ENCODE measurements around the gene TRIM51G. TPM values are rescaled to one million over a fixed set of nuclear protein-coding genes. Genes with fewer than 3 reads are reported as not detected.
"Not testable (repeated sequence)": the region's sequence is repeated elsewhere in the genome, so short reads cannot be mapped to it uniquely, and the experiment has no call there.

Gene TRIM51G, protein sequence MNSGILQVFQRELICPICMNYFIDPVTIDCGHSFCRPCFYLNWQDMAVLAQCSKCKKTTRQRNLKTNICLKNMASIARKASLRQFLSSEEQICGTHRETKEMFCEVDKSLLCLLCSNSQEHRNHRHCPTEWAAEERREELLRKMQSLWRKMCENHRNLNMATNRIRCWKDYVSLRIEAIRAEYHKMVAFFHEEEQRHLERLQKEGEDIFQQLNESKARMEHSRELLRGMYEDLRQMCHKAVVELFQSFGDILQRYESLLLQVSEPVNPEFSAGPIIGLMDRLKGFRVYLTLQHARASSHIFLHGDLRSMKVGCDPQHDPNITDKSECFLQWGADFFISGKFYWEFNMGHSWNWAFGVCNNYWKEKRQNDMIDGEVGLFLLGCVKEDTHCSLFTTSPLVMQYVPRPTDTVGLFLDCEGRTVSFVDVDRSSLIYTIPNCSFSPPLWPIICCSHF
- total RNA-seq (ENCODE audit: unreplicated experiment) = not detected
- long read RNA-seq = 0 reads

DNA sequence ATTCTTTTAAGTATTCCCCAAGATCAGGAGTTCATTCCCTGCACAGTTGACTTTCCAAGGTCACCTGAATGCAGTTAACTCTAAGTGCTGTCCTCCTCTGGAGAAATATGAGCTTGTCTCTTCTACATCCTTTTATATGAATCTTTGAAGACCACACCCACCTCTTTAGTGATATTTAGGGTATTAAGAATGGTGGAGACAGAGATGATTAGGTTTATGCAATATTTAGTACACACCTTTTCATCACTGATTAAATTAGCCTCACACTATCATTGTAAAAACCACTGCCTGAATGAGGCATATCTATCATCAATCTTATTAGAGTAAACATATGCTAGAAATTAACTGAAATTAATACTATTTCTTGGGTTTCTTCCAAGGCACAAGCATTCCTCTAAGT lies at the start of gene TRIM51G:
TSS of gene TRIM51G (minus strand) at position 101 of the 400 bp plus-strand sequence. CDS start 2,190 bp downstream, outside the sequence.
- not testable (repeated sequence) for H3K27me3 Mint-ChIP-seq (ENCODE audit: unreplicated experiment); H3K27ac Mint-ChIP-seq (ENCODE audit: unreplicated experiment); H3K9me3 Mint-ChIP-seq (ENCODE audit: unreplicated experiment); H3K36me3 Mint-ChIP-seq (ENCODE audit: unreplicated experiment); H3K4me1 Mint-ChIP-seq (ENCODE audit: low read depth, unreplicated experiment); H3K4me3 Mint-ChIP-seq (ENCODE audit: unreplicated experiment); DNase-seq

DNA sequence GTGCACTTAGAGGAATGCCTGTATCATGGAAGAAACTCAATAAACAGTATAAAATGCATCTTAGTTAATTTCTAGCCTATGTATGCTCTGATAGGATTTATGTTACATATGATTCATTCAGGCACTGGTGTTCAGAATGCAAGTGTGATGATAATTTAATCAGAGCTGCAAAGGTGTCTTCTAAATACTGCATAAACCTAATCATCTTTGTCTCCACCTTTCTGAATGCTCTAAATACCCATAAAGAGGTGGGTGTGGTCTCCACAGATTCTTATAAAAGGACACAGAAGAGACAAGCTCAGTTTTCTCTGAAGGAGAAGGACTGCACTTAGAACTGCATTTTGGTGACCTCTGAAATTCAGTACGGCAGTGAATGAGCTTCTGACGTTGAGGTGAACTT lies 44.8 kb upstream of the TRIM51G start, which contains the start of gene TRIM49B:
TSS of gene TRIM49B (plus strand) at position 301 of the 400 bp plus-strand sequence. CDS start 2,777 bp downstream, outside the sequence.
- H3K27me3 Mint-ChIP-seq (ENCODE audit: unreplicated experiment); H3K4me1 Mint-ChIP-seq (ENCODE audit: low read depth, unreplicated experiment); H3K9me3 Mint-ChIP-seq (ENCODE audit: unreplicated experiment); H3K27ac Mint-ChIP-seq (ENCODE audit: unreplicated experiment); DNase-seq; H3K4me3 Mint-ChIP-seq (ENCODE audit: unreplicated experiment); H3K36me3 Mint-ChIP-seq (ENCODE audit: unreplicated experiment): not testable (repeated sequence)

DNA sequence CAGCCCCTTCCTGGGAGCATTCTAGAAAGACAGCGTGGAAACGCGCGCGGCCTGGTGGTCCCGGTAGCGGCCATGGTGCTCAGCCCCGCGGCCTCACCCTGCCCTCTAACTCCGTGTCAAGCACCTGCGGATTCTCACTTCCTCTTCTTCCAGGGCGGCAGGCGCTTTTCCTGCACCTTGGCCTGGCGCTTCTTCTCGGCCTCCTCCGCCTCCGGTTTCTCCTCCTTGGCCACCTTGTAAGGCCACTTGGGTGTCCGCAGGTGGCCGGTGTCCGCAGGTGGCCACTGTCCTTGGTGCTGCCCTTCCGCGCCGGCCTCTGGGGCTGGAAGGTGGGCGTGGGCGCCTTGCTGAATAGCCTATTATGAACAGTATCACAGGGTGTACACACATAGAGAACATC lies 15.1 kb downstream of the TRIM51G start:
- H3K27ac Mint-ChIP-seq (ENCODE audit: unreplicated experiment); DNase-seq; H3K4me1 Mint-ChIP-seq (ENCODE audit: low read depth, unreplicated experiment); H3K9me3 Mint-ChIP-seq (ENCODE audit: unreplicated experiment); H3K4me3 Mint-ChIP-seq (ENCODE audit: unreplicated experiment); H3K27me3 Mint-ChIP-seq (ENCODE audit: unreplicated experiment); H3K36me3 Mint-ChIP-seq (ENCODE audit: unreplicated experiment): not testable (repeated sequence)

DNA sequence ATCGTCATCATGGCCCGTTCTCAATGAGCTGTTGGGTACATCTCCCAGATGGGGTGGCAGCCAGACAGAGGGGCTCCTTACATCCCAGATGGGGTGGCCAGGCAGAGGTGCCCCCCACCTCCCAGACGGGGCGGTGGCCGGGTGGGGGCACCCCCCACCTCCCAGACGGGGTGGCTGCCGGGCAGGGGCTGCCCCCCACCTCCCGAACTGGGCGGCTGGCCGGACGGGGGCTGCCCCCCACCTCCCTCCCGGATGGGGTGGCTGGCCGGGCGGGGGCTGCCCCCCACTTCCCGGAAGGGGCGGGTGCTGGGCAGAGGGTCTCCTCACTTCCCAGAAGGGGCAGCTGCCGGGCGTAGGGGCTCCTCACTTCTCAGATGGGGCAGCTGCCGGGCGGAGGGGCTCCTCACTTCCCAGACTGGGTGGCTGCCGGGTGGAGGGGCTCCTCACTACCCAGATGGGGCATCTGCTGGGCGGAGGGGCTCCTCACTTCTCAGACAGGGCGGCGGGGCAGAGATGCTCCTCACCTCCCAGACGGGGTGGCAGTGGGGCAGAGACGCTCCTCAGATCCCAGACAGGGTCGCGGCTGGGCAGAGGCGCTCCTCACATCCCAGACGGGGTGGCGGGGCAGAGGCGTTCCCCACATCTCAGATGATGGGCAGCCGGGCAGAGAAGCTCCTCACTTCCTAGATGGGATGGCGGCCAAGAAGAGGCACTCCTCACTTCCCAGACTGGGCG lies 28.2 kb downstream of the TRIM51G start:
- not testable (repeated sequence) for H3K27ac Mint-ChIP-seq (ENCODE audit: unreplicated experiment); DNase-seq; H3K9me3 Mint-ChIP-seq (ENCODE audit: unreplicated experiment); H3K27me3 Mint-ChIP-seq (ENCODE audit: unreplicated experiment); H3K4me3 Mint-ChIP-seq (ENCODE audit: unreplicated experiment); H3K4me1 Mint-ChIP-seq (ENCODE audit: low read depth, unreplicated experiment); H3K36me3 Mint-ChIP-seq (ENCODE audit: unreplicated experiment)

DNA sequence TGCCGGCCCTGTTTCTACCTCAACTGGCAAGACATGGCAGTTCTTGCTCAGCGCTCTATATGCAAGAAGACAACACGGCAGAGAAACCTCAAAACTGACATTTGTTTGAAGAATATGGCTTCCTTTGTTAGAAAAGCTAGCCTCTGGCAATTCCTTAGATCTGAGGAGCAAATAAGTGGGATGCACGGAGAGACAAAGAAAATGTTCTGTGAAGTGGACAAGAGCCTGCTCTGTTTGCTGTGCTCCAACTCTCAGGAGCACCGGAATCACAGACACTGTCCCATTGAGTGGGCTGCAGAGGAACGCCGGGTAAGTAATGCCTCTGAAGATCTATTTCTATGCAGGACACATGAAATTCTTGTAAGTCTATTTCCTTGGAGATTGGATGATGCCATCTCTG lies 37.9 kb downstream of the TRIM51G start:
- H3K4me3 Mint-ChIP-seq (ENCODE audit: unreplicated experiment); H3K36me3 Mint-ChIP-seq (ENCODE audit: unreplicated experiment); DNase-seq; H3K27me3 Mint-ChIP-seq (ENCODE audit: unreplicated experiment); H3K4me1 Mint-ChIP-seq (ENCODE audit: low read depth, unreplicated experiment); H3K27ac Mint-ChIP-seq (ENCODE audit: unreplicated experiment); H3K9me3 Mint-ChIP-seq (ENCODE audit: unreplicated experiment): not testable (repeated sequence)

Other genes with a start within 250 kb of the TRIM51G start
- 0.96 TPM for gene TRIM49B, start 44.9 kb upstream of the TRIM51G start, total RNA-seq (ENCODE audit: unreplicated experiment)
- not detected for gene TRIM64C, start 75.2 kb upstream of the TRIM51G start, total RNA-seq (ENCODE audit: unreplicated experiment)
- 1.1 TPM for gene FOLH1, start 224.7 kb upstream of the TRIM51G start, total RNA-seq (ENCODE audit: unreplicated experiment)

Data from glutamatergic neuron (in vitro differentiated cells).